HepG2 (cell line): Measurements from ENCODE around the gene NBPF1. TPM values are rescaled to one million over a fixed set of nuclear protein-coding genes. Genes with fewer than 3 reads are reported as not detected.
A peak's percentile ranks its signal among the peaks of the same experiment; 100 is the strongest.

Source experiments
- ATAC-seq: fragments of 200-7000 bp; cut with Tn5 transposase; 3 replicates; pipeline ENCODE4 v1.9.1; 2020; ENCODE audit warnings: mild to moderate bottlenecking, moderate library complexity
- BruUV-seq: library from RNA; stranded (reverse); fragments of 400-500 nt; replicated peaks from 2 replicates; lab custom pipeline; 2021; lab: Mats Ljungman, UMichigan
- CTCF ChIA-PET: fragments of 300-600 bp; formaldehyde crosslinking; extraction: SDS; loops from one replicate; lab custom pipeline; 2021; ENCODE audit warnings: low total read pairs, inconsistent platforms, low intra/inter-chr PET ratio; lab: Yijun Ruan, JAX
- POLR2A ChIA-PET: fragments of 350-600 bp; sonication (Branson Sonifier 250); formaldehyde crosslinking; loops from one replicate; lab custom pipeline; 2020; ENCODE audit warnings: antibody characterized with exemption, inconsistent platforms; lab: Yijun Ruan, JAX
- DNase-seq: peaks from one replicate; pipeline ENCODE4 v3.0.0-alpha.2; 2015; ENCODE audit warnings: low spot score
- FAIRE-seq: peaks from 3 replicates; lab custom pipeline; 2011; peaks lifted over from hg19 to GRCh38; lab: Jason Lieb, UNC
- H2AFZ ChIP-seq: one replicate; pipeline ENCODE4 v1.6.1; 2011; ENCODE audit warnings: low read length, inconsistent platforms
- H3K27ac ChIP-seq: fragments of 300-600 bp; 3 replicates; pipeline ENCODE4 v1.8.0; 2011; ENCODE audit warnings: mixed run types, mild to moderate bottlenecking, mixed read lengths, low read length, inconsistent platforms; ENCODE audit not compliant: insufficient read depth; ENCODE audit errors: extremely low read length
- H3K27me3 ChIP-seq, 2 experiments: fragments of 200-600 bp in 1 of 2; 2 replicates in 1 of 2; 3 replicates in 1 of 2; pipeline versions ENCODE4 v1.6.0 to v1.8.0; 2011; ENCODE audit warnings: low read length in 2 of 2, mild to moderate bottlenecking in 2 of 2, moderate library complexity in 2 of 2, inconsistent platforms in 1 of 2; ENCODE audit not compliant: insufficient read depth in 2 of 2, control insufficient read depth in 1 of 2
- H3K36me3 ChIP-seq, 2 experiments: fragments of 200-600 bp in 1 of 2; replicated peaks in 1 of 2; 2 replicates in 1 of 2; 3 replicates in 1 of 2; pipeline versions ENCODE4 v1.5.1 to v1.8.0; 2011; ENCODE audit warnings: low read length in 2 of 2, inconsistent platforms in 1 of 2; ENCODE audit not compliant: insufficient read depth in 2 of 2, control insufficient read depth in 1 of 2
- H3K4me1 ChIP-seq: 2 replicates; pipeline ENCODE4 v1.5.1; 2012; ENCODE audit warnings: low read length, inconsistent platforms; ENCODE audit not compliant: insufficient read depth
- H3K4me2 ChIP-seq: 2 replicates; pipeline ENCODE4 v1.6.0; 2011; ENCODE audit warnings: low read depth, low read length, inconsistent platforms
- H3K4me3 ChIP-seq, 3 experiments: fragments of 200-600 bp in 1 of 3; sonication (generic), shearing (Covaris generic) in 1 of 3; replicated peaks in 1 of 3; 2 replicates each; pipeline ENCODE4 v1.5.1; 2011 to 2016; ENCODE audit warnings: low read length in 3 of 3, inconsistent platforms in 2 of 3, low read depth in 2 of 3, mild to moderate bottlenecking in 2 of 3, control low read depth in 1 of 3, mixed read lengths in 1 of 3; ENCODE audit not compliant: insufficient read depth in 1 of 3
- H3K79me2 ChIP-seq: one replicate; pipeline ENCODE4 v1.6.1; 2011; ENCODE audit warnings: low read length, inconsistent platforms; ENCODE audit not compliant: insufficient read depth
- H3K9ac ChIP-seq: 2 replicates; pipeline ENCODE4 v1.6.0; 2011; ENCODE audit warnings: mild to moderate bottlenecking, low read depth, low read length, inconsistent platforms; ENCODE audit not compliant: insufficient read depth
- H3K9me3 ChIP-seq: 2 replicates; pipeline ENCODE4 v1.5.1; 2012; ENCODE audit warnings: mild to moderate bottlenecking, low read length
- H4K20me1 ChIP-seq: 2 replicates; pipeline ENCODE4 v1.6.0; 2011; ENCODE audit warnings: inconsistent platforms, mild to moderate bottlenecking, low read length, moderate library complexity; ENCODE audit not compliant: insufficient read depth
- ATF7 ChIP-seq, 2 experiments: fragments of 450-650 bp in 1 of 2; sonication (generic) in 1 of 2; formaldehyde crosslinking in 1 of 2; IDR thresholded peaks; 2 replicates each; pipeline versions ENCODE4 v1.4.0 to v1.6.1; 2016 to 2020; ENCODE audit warnings: antibody characterized with exemption in 1 of 2, mild to moderate bottlenecking in 1 of 2, missing genetic modification reagents in 1 of 2
- CENPT ChIP-seq: sonication (generic); formaldehyde crosslinking; IDR thresholded peaks from 2 replicates; pipeline ENCODE4 v1.8.0; 2022; ENCODE audit warnings: low read depth, mild to moderate bottlenecking, moderate library complexity, missing genetic modification reagents
- EP300 ChIP-seq, 3 experiments: sonication (generic) in 1 of 3; formaldehyde crosslinking in 1 of 3; IDR thresholded peaks; 2 replicates each; pipeline versions ENCODE4 v1.5.1 to v1.6.1; 2011 to 2020; ENCODE audit warnings: low read depth in 2 of 3, low read length in 2 of 3, borderline replicate concordance in 1 of 3, improper control_type of control experiment in 1 of 3, mild to moderate bottlenecking in 1 of 3, missing genetic modification reagents in 1 of 3, moderate library complexity in 1 of 3
- JUN ChIP-seq: sonication (generic); formaldehyde crosslinking; IDR thresholded peaks from 2 replicates; pipeline ENCODE4 v1.4.0; 2020; ENCODE audit warnings: mild to moderate bottlenecking, missing genetic modification reagents
- LCORL ChIP-seq, 2 experiments: fragments of 450-650 bp in 1 of 2; sonication (generic) in 1 of 2; formaldehyde crosslinking in 1 of 2; IDR thresholded peaks; 2 replicates each; pipeline versions ENCODE4 v1.5.0 to v1.6.1; 2017 to 2020; ENCODE audit warnings: antibody characterized with exemption in 1 of 2, missing genetic modification reagents in 1 of 2
- MYC ChIP-seq: sonication (generic); formaldehyde crosslinking; IDR thresholded peaks from 2 replicates; pipeline ENCODE4 v1.9.0; 2021; ENCODE audit warnings: missing genetic modification reagents, borderline replicate concordance
- PRMT3 ChIP-seq: sonication (generic); formaldehyde crosslinking; IDR thresholded peaks from 2 replicates; pipeline ENCODE4 v1.8.1; 2022; ENCODE audit warnings: low read depth, mild to moderate bottlenecking, moderate library complexity, missing genetic modification reagents, borderline replicate concordance
- SP4 ChIP-seq: sonication (generic); formaldehyde crosslinking; IDR thresholded peaks from 2 replicates; pipeline ENCODE4 v1.8.1; 2023; ENCODE audit warnings: mild to moderate bottlenecking, missing genetic modification reagents
- ZFP36L2 ChIP-seq: sonication (generic); formaldehyde crosslinking; IDR thresholded peaks from 2 replicates; pipeline ENCODE4 v1.4.0; 2020; ENCODE audit warnings: missing genetic modification reagents
- ZSCAN21 ChIP-seq: sonication (generic); formaldehyde crosslinking; IDR thresholded peaks from 2 replicates; pipeline ENCODE4 v1.8.0; 2022; ENCODE audit warnings: mild to moderate bottlenecking, missing genetic modification reagents, moderate library complexity, borderline replicate concordance
- WGBS: methylation state at CpG from one replicate; pipeline ENCODE4 v1.1.6; 2017; ENCODE audit warnings: low lambda C conversion rate; 5-methylcytosine and 5-hydroxymethylcytosine counted together
- in situ Hi-C: cut with HindIII; loops from 2 replicates; pipeline ENCODE4 v1.10.0; 2017; ENCODE audit warnings: low pct_unique_long_range_greater_than_20kb; ENCODE audit not compliant: extremely low pct_ligation_motif_present
- intact Hi-C: fragments of 100-400 bp; cut with micrococcal nuclease; formaldehyde crosslinking; loops from one replicate; pipeline ENCODE4 v1.10.0; 2022; ENCODE audit not compliant: unreplicated experiment
- polyA plus RNA-seq, 8 experiments: library from polyadenylated mRNA; depleted of rRNA in 3 of 8; stranded (reverse) in 7 of 8; unstranded in 1 of 8; fragments of >200 nt; fragmentation: Illumina TruSeq in 4 of 8; extraction: Trizol in 4 of 8; gene quantifications; 2 replicates each; pipeline versions ENCODE4 v1.2.1 to v1.2.3, GENCODE V29; 2011 to 2016; ENCODE audit warnings: low read depth in 4 of 8, missing spikeins in 1 of 8, mixed read lengths in 1 of 8; ENCODE audit not compliant: insufficient read depth in 1 of 8
- total RNA-seq, 5 experiments: library from RNA; depleted of rRNA; stranded (reverse); fragments of >200 nt; fragmentation: Illumina TruSeq; extraction: Trizol; gene quantifications; 2 replicates each; pipeline ENCODE4 v1.2.3, GENCODE V29; 2016; ENCODE audit warnings: low read depth in 1 of 5
- TF ChIP-seq, protein P1 (sequence below), 2 experiments: sonication (generic) in 1 of 2; formaldehyde crosslinking in 1 of 2; IDR thresholded peaks; 2 replicates each; pipeline versions ENCODE4 v1.5.1 to v1.6.1; 2011 to 2020; ENCODE audit warnings: borderline replicate concordance in 1 of 2, low read depth in 1 of 2, low read length in 1 of 2, mild to moderate bottlenecking in 1 of 2, missing genetic modification reagents in 1 of 2, moderate library complexity in 1 of 2
- TF ChIP-seq, protein P2 (sequence below): conservative IDR thresholded peaks from 2 replicates; pipeline ENCODE4 v1.6.1; 2018; ENCODE audit warnings: missing genetic modification reagents
- TF ChIP-seq, protein P3 (sequence below): sonication (generic); formaldehyde crosslinking; IDR thresholded peaks from 2 replicates; pipeline ENCODE4 v1.5.1; 2020; ENCODE audit warnings: missing genetic modification reagents, mild to moderate bottlenecking, borderline replicate concordance
- TF ChIP-seq, protein P4 (sequence below): sonication (generic); formaldehyde crosslinking; conservative IDR thresholded peaks from 2 replicates; pipeline ENCODE4 v1.5.0; 2020; ENCODE audit warnings: missing genetic modification reagents

NBPF1 gene
- total and polyA plus RNA-seq, 2 of the 13 experiments (the other 11 are each of a cell fraction or from before 2014, with no cell fraction given), result 30.3 to 35.6 TPM

DNA sequence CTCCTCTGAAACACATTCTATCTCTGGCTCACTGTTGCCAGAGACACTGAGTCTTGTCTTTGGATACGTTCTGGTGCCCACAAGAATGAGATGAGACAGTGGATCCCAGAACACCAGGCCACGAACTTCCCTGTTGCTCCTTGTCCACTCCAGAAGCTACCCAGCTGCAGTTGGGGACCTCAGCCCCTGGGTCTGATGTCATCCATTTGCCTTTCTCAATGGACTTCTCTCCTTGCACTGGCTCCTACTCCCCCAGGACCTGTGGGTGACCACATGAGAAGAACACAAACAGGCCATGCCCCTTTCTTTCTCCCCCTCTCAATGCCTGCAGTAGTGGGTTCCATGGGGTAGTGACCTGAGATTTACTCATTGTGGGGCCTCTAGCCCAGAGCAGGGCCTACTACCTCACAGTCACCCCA lies 5.9 kb downstream of the NBPF1 start:
- in situ Hi-C loops (no loop called here), intact Hi-C loops (no loop called here)
- Histone ChIP-seq H2AFZ (no peak overlapping the region), H3K27ac (peak overlapping the region; percentile 58), H3K9ac (peak overlapping the region; percentile 26; the same call in 1 of the 2 replicates), H3K4me1 (peaks cover 47% of the 10 kb centered on the region), H3K4me3 (no peak overlapping the region), H3K36me3 (peaks cover 19 to 35% of the 10 kb centered on the region in 2 experiments), H3K79me2 (peaks cover 34% of the 10 kb centered on the region), H4K20me1 (no peaks in the 10 kb centered on the region), H3K4me2 (no peak overlapping the region), H3K9me3 (no peaks in the 10 kb centered on the region), H3K27me3 (no peaks in the 10 kb centered on the region)
- DNase-seq (no peak), FAIRE-seq (no peak), ATAC-seq (no peak)
- 93% methylated on average over 2 of the region's 2 CpGs for WGBS
- POLR2A ChIA-PET, result interaction anchor here (1.2 to 2.0 kb wide), 4 partner anchors 10 to 93 kb away, joined by 3 to 17 read pairs (median 7); partner anchors contain the start of gene RNU1-1
- no TSS peak for BruUV-seq
- CTCF ChIA-PET, result no interaction called here
- TF ChIP-seq MYC (CRISPR knock-in tag) (0 out of 2 replicates have a peak, but pooled peaks have one; percentile 30), ZFP36L2 (CRISPR knock-in tag) (no peak), PRMT3 (CRISPR knock-in tag) (no peak), ATF7 (IDR thresholded peaks at IDR 0.05) (peak; percentile 32; the same call in 1 of the 2 replicates), ATF7 (CRISPR knock-in tag; IDR thresholded peaks at IDR 0.05) (no peak), SP4 (CRISPR knock-in tag) (no peak), ZSCAN21 (CRISPR knock-in tag) (peak; percentile 28; the same call in 1 of the 2 replicates), CENPT (0 out of 2 replicates have a peak, but pooled peaks have one; percentile 38), LCORL (IDR thresholded peaks at IDR 0.05) (0 out of 2 replicates have a peak, but pooled peaks have one; percentile 2), LCORL (CRISPR knock-in tag; IDR thresholded peaks at IDR 0.05) (no peak), JUN (peak; percentile 61; the same call in 1 of the 2 replicates), EP300 (IDR thresholded peaks at IDR 0.05; ENCODE audit: low read depth in 2 of 2, low read length in 2 of 2) (no peak), EP300 (CRISPR knock-in tag; IDR thresholded peaks at IDR 0.05; ENCODE audit: borderline replicate concordance) (0 out of 2 replicates have a peak, but pooled peaks have one; percentile 15)
- TF ChIP-seq, protein P1, sequence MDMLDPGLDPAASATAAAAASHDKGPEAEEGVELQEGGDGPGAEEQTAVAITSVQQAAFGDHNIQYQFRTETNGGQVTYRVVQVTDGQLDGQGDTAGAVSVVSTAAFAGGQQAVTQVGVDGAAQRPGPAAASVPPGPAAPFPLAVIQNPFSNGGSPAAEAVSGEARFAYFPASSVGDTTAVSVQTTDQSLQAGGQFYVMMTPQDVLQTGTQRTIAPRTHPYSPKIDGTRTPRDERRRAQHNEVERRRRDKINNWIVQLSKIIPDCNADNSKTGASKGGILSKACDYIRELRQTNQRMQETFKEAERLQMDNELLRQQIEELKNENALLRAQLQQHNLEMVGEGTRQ (IDR thresholded peaks at IDR 0.05; ENCODE audit: low read depth, low read length), result 0 out of 2 replicates have a peak, but pooled peaks have one; percentile 9
- TF ChIP-seq, protein P1 (CRISPR knock-in tag; IDR thresholded peaks at IDR 0.05; ENCODE audit: borderline replicate concordance), result no peak
- TF ChIP-seq, protein P2, sequence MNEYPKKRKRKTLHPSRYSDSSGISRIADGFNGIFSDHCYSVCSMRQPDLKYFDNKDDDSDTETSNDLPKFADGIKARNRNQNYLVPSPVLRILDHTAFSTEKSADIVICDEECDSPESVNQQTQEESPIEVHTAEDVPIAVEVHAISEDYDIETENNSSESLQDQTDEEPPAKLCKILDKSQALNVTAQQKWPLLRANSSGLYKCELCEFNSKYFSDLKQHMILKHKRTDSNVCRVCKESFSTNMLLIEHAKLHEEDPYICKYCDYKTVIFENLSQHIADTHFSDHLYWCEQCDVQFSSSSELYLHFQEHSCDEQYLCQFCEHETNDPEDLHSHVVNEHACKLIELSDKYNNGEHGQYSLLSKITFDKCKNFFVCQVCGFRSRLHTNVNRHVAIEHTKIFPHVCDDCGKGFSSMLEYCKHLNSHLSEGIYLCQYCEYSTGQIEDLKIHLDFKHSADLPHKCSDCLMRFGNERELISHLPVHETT (CRISPR knock-in tag), result no peak
- TF ChIP-seq, protein P3, sequence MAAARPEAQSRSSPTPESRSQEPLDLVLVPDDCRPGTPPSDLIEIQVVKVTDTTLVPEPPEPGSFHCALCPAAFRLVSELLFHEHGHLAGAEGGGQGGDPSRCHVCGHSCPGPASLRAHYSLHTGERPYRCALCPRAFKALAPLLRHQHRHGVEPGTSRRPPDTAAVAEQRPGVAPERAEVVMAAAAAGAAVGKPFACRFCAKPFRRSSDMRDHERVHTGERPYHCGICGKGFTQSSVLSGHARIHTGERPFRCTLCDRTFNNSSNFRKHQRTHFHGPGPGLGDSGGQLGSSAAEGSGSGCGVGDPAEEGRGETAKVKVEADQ, result 0 out of 2 replicates have a peak, but pooled peaks have one; percentile 4
- TF ChIP-seq, protein P4, sequence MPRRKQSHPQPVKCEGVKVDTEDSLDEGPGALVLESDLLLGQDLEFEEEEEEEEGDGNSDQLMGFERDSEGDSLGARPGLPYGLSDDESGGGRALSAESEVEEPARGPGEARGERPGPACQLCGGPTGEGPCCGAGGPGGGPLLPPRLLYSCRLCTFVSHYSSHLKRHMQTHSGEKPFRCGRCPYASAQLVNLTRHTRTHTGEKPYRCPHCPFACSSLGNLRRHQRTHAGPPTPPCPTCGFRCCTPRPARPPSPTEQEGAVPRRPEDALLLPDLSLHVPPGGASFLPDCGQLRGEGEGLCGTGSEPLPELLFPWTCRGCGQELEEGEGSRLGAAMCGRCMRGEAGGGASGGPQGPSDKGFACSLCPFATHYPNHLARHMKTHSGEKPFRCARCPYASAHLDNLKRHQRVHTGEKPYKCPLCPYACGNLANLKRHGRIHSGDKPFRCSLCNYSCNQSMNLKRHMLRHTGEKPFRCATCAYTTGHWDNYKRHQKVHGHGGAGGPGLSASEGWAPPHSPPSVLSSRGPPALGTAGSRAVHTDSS (CRISPR knock-in tag), result peak; percentile 76; the same call in 1 of the 2 replicates
